Measurements from ENCODE around the gene ST14. TPM values are rescaled to one million over a fixed set of nuclear protein-coding genes. Genes with fewer than 3 reads are reported as not detected.

ST14 gene
- total and polyA plus RNA-seq, 2 donors (not counting 1 experiment from before 2014, with no cell fraction given): under 0.01 TPM; not detected in 1

GRCh38 chr11:130206141-130206540, 46.6 kb downstream of the ST14 start:
- no peaks in the 10 kb centered on the region for H3K36me3 ChIP-seq (ENCODE audit: control insufficient read depth, insufficient read depth, low read length)
- no peak overlapping the region for H2AFZ ChIP-seq (ENCODE audit: low read length)
- no peak overlapping the region for H3K9ac ChIP-seq (ENCODE audit: insufficient read depth, low read length)
- H3K9me3 ChIP-seq (ENCODE audit: control insufficient read depth, insufficient read depth, low read depth, low read length): no peaks in the 10 kb centered on the region
- H3K4me2 ChIP-seq (ENCODE audit: extremely low read depth, insufficient read depth, low read length): no peak overlapping the region
- no peak for DNase-seq (ENCODE audit: low read depth in 2 of 2)
- H3K27ac ChIP-seq (ENCODE audit: insufficient read depth, low read length): no peak overlapping the region
- H3K79me2 ChIP-seq (ENCODE audit: control insufficient read depth, insufficient read depth, low read length): no peaks in the 10 kb centered on the region
- H3K4me3 ChIP-seq (replicated peaks in 1 of 4; ENCODE audit: control extremely low read depth in 1 of 4, insufficient read depth in 1 of 4, low read depth in 3 of 4, low read length in 4 of 4): no peak overlapping the region
- no peaks in the 10 kb centered on the region for H3K27me3 ChIP-seq (ENCODE audit: control insufficient read depth, insufficient read depth, low read length)
- no peaks in the 10 kb centered on the region for H3K4me1 ChIP-seq (ENCODE audit: control insufficient read depth, extremely low read depth, insufficient read depth, low read length)
- TF ChIP-seq CTCF (conservative IDR thresholded peaks at IDR 0.05 in 1 of 2, IDR thresholded peaks at IDR 0.05 in 1 of 2; ENCODE audit: low read depth in 1 of 2, low read length in 2 of 2) (no peak), EZH2 (IDR thresholded peaks at IDR 0.05; ENCODE audit: low read length, missing control alignments) (no peak)
- no peaks in the 10 kb centered on the region for H4K20me1 ChIP-seq (ENCODE audit: control insufficient read depth, extremely low read depth, insufficient read depth, low read length)

- H4K20me1 ChIP-seq (ENCODE audit: control insufficient read depth, extremely low read depth, insufficient read depth, low read length): no peaks in the 10 kb centered on the region
- no peak overlapping the region for H2AFZ ChIP-seq (ENCODE audit: low read length)
- DNase-seq (ENCODE audit: low read depth in 2 of 2): no peak
- no peak overlapping the region for H3K9ac ChIP-seq (ENCODE audit: insufficient read depth, low read length)
- H3K4me2 ChIP-seq (ENCODE audit: extremely low read depth, insufficient read depth, low read length): no peak overlapping the region
- H3K4me1 ChIP-seq (ENCODE audit: control insufficient read depth, extremely low read depth, insufficient read depth, low read length): no peaks in the 10 kb centered on the region
- H3K27me3 ChIP-seq (ENCODE audit: control insufficient read depth, insufficient read depth, low read length): peaks cover 2% of the 10 kb centered on the region
- H3K79me2 ChIP-seq (ENCODE audit: control insufficient read depth, insufficient read depth, low read length): no peaks in the 10 kb centered on the region
- H3K4me3 ChIP-seq (replicated peaks in 1 of 4; ENCODE audit: control extremely low read depth in 1 of 4, insufficient read depth in 1 of 4, low read depth in 3 of 4, low read length in 4 of 4): no peak overlapping the region
- no peaks in the 10 kb centered on the region for H3K36me3 ChIP-seq (ENCODE audit: control insufficient read depth, insufficient read depth, low read length)
- TF ChIP-seq EZH2 (IDR thresholded peaks at IDR 0.05; ENCODE audit: low read length, missing control alignments) (no peak), CTCF (conservative IDR thresholded peaks at IDR 0.05 in 1 of 2, IDR thresholded peaks at IDR 0.05 in 1 of 2; ENCODE audit: low read depth in 1 of 2, low read length in 2 of 2) (no peak)
- no peaks in the 10 kb centered on the region for H3K9me3 ChIP-seq (ENCODE audit: control insufficient read depth, insufficient read depth, low read depth, low read length)
- no peak overlapping the region for H3K27ac ChIP-seq (ENCODE audit: insufficient read depth, low read length)
Measured at GRCh38 chr11:130208241-130209127, 48.9 kb downstream of the ST14 start.

GRCh38 chr11:130209128-130209932, 49.7 kb downstream of the ST14 start:
- Histone ChIP-seq H3K27me3 (ENCODE audit: control insufficient read depth, insufficient read depth, low read length) (peaks cover 2% of the 10 kb centered on the region), H4K20me1 (ENCODE audit: control insufficient read depth, extremely low read depth, insufficient read depth, low read length) (no peaks in the 10 kb centered on the region), H3K9me3 (ENCODE audit: control insufficient read depth, insufficient read depth, low read depth, low read length) (no peaks in the 10 kb centered on the region), H3K4me1 (ENCODE audit: control insufficient read depth, extremely low read depth, insufficient read depth, low read length) (no peaks in the 10 kb centered on the region), H3K4me2 (ENCODE audit: extremely low read depth, insufficient read depth, low read length) (no peak overlapping the region), H3K79me2 (ENCODE audit: control insufficient read depth, insufficient read depth, low read length) (no peaks in the 10 kb centered on the region), H2AFZ (ENCODE audit: low read length) (no peak overlapping the region), H3K27ac (ENCODE audit: insufficient read depth, low read length) (no peak overlapping the region), H3K9ac (ENCODE audit: insufficient read depth, low read length) (no peak overlapping the region), H3K4me3 (replicated peaks in 1 of 4; ENCODE audit: control extremely low read depth in 1 of 4, insufficient read depth in 1 of 4, low read depth in 3 of 4, low read length in 4 of 4) (no peak overlapping the region), H3K36me3 (ENCODE audit: control insufficient read depth, insufficient read depth, low read length) (no peaks in the 10 kb centered on the region)
- DNase-seq (ENCODE audit: low read depth in 2 of 2): no peak
- TF ChIP-seq EZH2 (IDR thresholded peaks at IDR 0.05; ENCODE audit: low read length, missing control alignments): no peak
- TF ChIP-seq CTCF (conservative IDR thresholded peaks at IDR 0.05 in 1 of 2, IDR thresholded peaks at IDR 0.05 in 1 of 2; ENCODE audit: low read depth in 1 of 2, low read length in 2 of 2): no peak

Data from fibroblast of lung (primary cell).